ENCODE measurements around the gene TCEA2. TPM values are rescaled to one million over a fixed set of nuclear protein-coding genes. Genes with fewer than 3 reads are reported as not detected.

Gene TCEA2
- total and polyA plus RNA-seq, 2 of the 13 experiments (the other 11 are each of a cell fraction or from before 2014, with no cell fraction given), result 28.1 to 33.7 TPM

GRCh38 chr20:64025101-64025825 lies 37.7 kb upstream of the TCEA2 start (continued):
- no peak for TF ChIP-seq ZNF24 (IDR thresholded peaks at IDR 0.05)
- no peak for TF ChIP-seq ZNF33A (CRISPR knock-in tag; IDR thresholded peaks at IDR 0.05; ENCODE audit: borderline replicate concordance)
- TF ChIP-seq AKNA (CRISPR knock-in tag; IDR thresholded peaks at IDR 0.05; ENCODE audit: borderline replicate concordance), result no peak
- TF ChIP-seq SRF (IDR thresholded peaks at IDR 0.05; ENCODE audit: low read depth, low read length), result no peak
- no peak for TF ChIP-seq ZFYVE20 (CRISPR knock-in tag; IDR thresholded peaks at IDR 0.05; ENCODE audit: borderline replicate concordance, low read depth)
- no peak for TF ChIP-seq SNAI1 (CRISPR knock-in tag; IDR thresholded peaks at IDR 0.05; ENCODE audit: borderline replicate concordance)
- TF ChIP-seq ZNF225 (CRISPR knock-in tag; IDR thresholded peaks at IDR 0.05), result no peak
- no peak for TF ChIP-seq ZNF20 (CRISPR knock-in tag; IDR thresholded peaks at IDR 0.05)
- no peak for TF ChIP-seq CREB1 (IDR thresholded peaks at IDR 0.05)
- no peak for TF ChIP-seq CREB1 (CRISPR knock-in tag; IDR thresholded peaks at IDR 0.05)
- no peak for TF ChIP-seq NFIB (CRISPR knock-in tag; IDR thresholded peaks at IDR 0.05; ENCODE audit: borderline replicate concordance)
- 0 out of 2 replicates have a peak, but pooled peaks have one; percentile 3 for TF ChIP-seq MEIS1 (CRISPR knock-in tag; IDR thresholded peaks at IDR 0.05; ENCODE audit: borderline replicate concordance)
- 0 out of 2 replicates have a peak, but pooled peaks have one; percentile 79 for TF ChIP-seq ZNF432 (CRISPR knock-in tag; IDR thresholded peaks at IDR 0.05; ENCODE audit: borderline replicate concordance)
- peak; percentile 71; the same call in 1 of the 2 replicates for TF ChIP-seq ZBTB38 (CRISPR knock-in tag; IDR thresholded peaks at IDR 0.05)
- TF ChIP-seq POGK (CRISPR knock-in tag; conservative IDR thresholded peaks at IDR 0.05), result no peak
- no peak for TF ChIP-seq ISX (CRISPR knock-in tag; conservative IDR thresholded peaks at IDR 0.05)
- TF ChIP-seq TCF12 (IDR thresholded peaks at IDR 0.05), result no peak
- TF ChIP-seq TCF12 (CRISPR knock-in tag; IDR thresholded peaks at IDR 0.05), result no peak
- TF ChIP-seq ZBTB3 (CRISPR knock-in tag; IDR thresholded peaks at IDR 0.05; ENCODE audit: borderline replicate concordance, low read depth), result 0 out of 2 replicates have a peak, but pooled peaks have one; percentile 19
- TF ChIP-seq, protein P1, sequence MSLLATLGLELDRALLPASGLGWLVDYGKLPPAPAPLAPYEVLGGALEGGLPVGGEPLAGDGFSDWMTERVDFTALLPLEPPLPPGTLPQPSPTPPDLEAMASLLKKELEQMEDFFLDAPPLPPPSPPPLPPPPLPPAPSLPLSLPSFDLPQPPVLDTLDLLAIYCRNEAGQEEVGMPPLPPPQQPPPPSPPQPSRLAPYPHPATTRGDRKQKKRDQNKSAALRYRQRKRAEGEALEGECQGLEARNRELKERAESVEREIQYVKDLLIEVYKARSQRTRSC (CRISPR knock-in tag; IDR thresholded peaks at IDR 0.05; ENCODE audit: low read depth), result 0 out of 2 replicates have a peak, but pooled peaks have one; percentile 2
- TF ChIP-seq JUN (CRISPR knock-in tag; IDR thresholded peaks at IDR 0.05), result 0 out of 2 replicates have a peak, but pooled peaks have one; percentile 32
